C4-2B (cell line): ENCODE data around the gene SEC16A.

Experiments used
- ZFX ChIP-seq: fragments of 450-650 bp; IDR thresholded peaks from 2 replicates; pipeline ENCODE4 v1.6.1; 2017
- TF ChIP-seq, protein P1 (sequence below): fragments of 450-650 bp; conservative IDR thresholded peaks from 2 replicates; pipeline ENCODE4 v1.5.1; 2017; ENCODE audit warnings: mild to moderate bottlenecking

- TF ChIP-seq, protein P1, sequence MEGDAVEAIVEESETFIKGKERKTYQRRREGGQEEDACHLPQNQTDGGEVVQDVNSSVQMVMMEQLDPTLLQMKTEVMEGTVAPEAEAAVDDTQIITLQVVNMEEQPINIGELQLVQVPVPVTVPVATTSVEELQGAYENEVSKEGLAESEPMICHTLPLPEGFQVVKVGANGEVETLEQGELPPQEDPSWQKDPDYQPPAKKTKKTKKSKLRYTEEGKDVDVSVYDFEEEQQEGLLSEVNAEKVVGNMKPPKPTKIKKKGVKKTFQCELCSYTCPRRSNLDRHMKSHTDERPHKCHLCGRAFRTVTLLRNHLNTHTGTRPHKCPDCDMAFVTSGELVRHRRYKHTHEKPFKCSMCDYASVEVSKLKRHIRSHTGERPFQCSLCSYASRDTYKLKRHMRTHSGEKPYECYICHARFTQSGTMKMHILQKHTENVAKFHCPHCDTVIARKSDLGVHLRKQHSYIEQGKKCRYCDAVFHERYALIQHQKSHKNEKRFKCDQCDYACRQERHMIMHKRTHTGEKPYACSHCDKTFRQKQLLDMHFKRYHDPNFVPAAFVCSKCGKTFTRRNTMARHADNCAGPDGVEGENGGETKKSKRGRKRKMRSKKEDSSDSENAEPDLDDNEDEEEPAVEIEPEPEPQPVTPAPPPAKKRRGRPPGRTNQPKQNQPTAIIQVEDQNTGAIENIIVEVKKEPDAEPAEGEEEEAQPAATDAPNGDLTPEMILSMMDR = no peak
- no peak for TF ChIP-seq ZFX
Measured at GRCh38 chr9:136460772-136461325, 22.0 kb downstream of the SEC16A start.
